Lung microvascular endothelial cell (primary cell): ENCODE data around the gene MALRD1. TPM values are rescaled to one million over a fixed set of nuclear protein-coding genes. Genes with fewer than 3 reads are reported as not detected.

ENCODE experiments used
- DNase-seq, 2 donors: peaks; one replicate each; pipeline versions ENCODE4 v3.0.0 to v3.0.0-alpha.2; 2010; ENCODE audit warnings: low read depth in 2 of 2
- total RNA-seq: library from RNA; depleted of rRNA; stranded (reverse); fragments of >200 nt; gene quantifications from 2 replicates; pipeline ENCODE4 v1.2.1, GENCODE V29; 2014

The MALRD1 gene
- total RNA-seq, 1 donor from 2014 or later = not detected

- DNase-seq = no peak
Measured at GRCh38 chr10:19347621-19348020, 299.0 kb downstream of the MALRD1 start.

- DNase-seq = no peak
Measured at GRCh38 chr10:19367176-19367575, 318.6 kb downstream of the MALRD1 start.

- DNase-seq = no peak
Measured at GRCh38 chr10:19373988-19374387, 325.4 kb downstream of the MALRD1 start.

GRCh38 chr10:19385846-19386450 lies 337.3 kb downstream of the MALRD1 start:
- DNase-seq = no peak

- no peak for DNase-seq
Measured at GRCh38 chr10:19408924-19409323, 360.3 kb downstream of the MALRD1 start.

- DNase-seq = no peak
Measured at GRCh38 chr10:19411119-19411518, 362.5 kb downstream of the MALRD1 start.

GRCh38 chr10:19412531-19412930 lies 363.9 kb downstream of the MALRD1 start:
- DNase-seq = no peak

- DNase-seq = no peak
Measured at GRCh38 chr10:19416164-19416563, 367.6 kb downstream of the MALRD1 start.

GRCh38 chr10:19417740-19418139 lies 369.1 kb downstream of the MALRD1 start:
- DNase-seq = no peak

GRCh38 chr10:19421674-19422073 lies 373.1 kb downstream of the MALRD1 start:
- no peak for DNase-seq

- no peak for DNase-seq
Measured at GRCh38 chr10:19426034-19426433, 377.4 kb downstream of the MALRD1 start.

GRCh38 chr10:19431622-19432351 lies 383.2 kb downstream of the MALRD1 start:
- no peak for DNase-seq

GRCh38 chr10:19449860-19450259 lies 401.3 kb downstream of the MALRD1 start:
- DNase-seq = no peak

GRCh38 chr10:19451356-19451755 lies 402.8 kb downstream of the MALRD1 start:
- no peak for DNase-seq

- DNase-seq = no peak
Measured at GRCh38 chr10:19451937-19452336, 403.3 kb downstream of the MALRD1 start.

GRCh38 chr10:19453967-19454366 lies 405.4 kb downstream of the MALRD1 start:
- DNase-seq = no peak

- DNase-seq = no peak
Measured at GRCh38 chr10:19461588-19461987, 413.0 kb downstream of the MALRD1 start.

- DNase-seq = no peak
Measured at GRCh38 chr10:19466709-19467108, 418.1 kb downstream of the MALRD1 start.

GRCh38 chr10:19468413-19468812 lies 419.8 kb downstream of the MALRD1 start:
- no peak for DNase-seq

GRCh38 chr10:19469521-19469920 lies 420.9 kb downstream of the MALRD1 start:
- no peak for DNase-seq

GRCh38 chr10:19479854-19480253 lies 431.3 kb downstream of the MALRD1 start:
- DNase-seq = no peak

GRCh38 chr10:19480353-19480752 lies 431.8 kb downstream of the MALRD1 start:
- DNase-seq = no peak

GRCh38 chr10:19483421-19483820 lies 434.8 kb downstream of the MALRD1 start:
- DNase-seq = no peak
